ENCODE data around the gene IFITM1. TPM values are rescaled to one million over a fixed set of nuclear protein-coding genes. Genes with fewer than 3 reads are reported as not detected.
"Not testable (repeated sequence)": the region's sequence is repeated elsewhere in the genome, so short reads cannot be mapped to it uniquely, and the experiment has no call there.

The IFITM1 gene
- total and polyA plus RNA-seq, 9 of the 15 experiments (the other 6 are each of a cell fraction or from before 2014, with no cell fraction given) = 691 to 5,579 (median 974) TPM

- TF ChIP-seq ZBTB40 (IDR thresholded peaks at IDR 0.05) = peak; percentile 45; the same call in 1 of the 2 replicates
- TF ChIP-seq ZBTB40 (CRISPR knock-in tag; IDR thresholded peaks at IDR 0.05) = not testable (repeated sequence)
Observed at GRCh38 chr11:328516-329100, 14.8 kb downstream of the IFITM1 start (continued).

All from K562 (cell line).